ENCODE measurements around the gene MAML1. TPM values are rescaled to one million over a fixed set of nuclear protein-coding genes. Genes with fewer than 3 reads are reported as not detected.

The MAML1 gene
- total and polyA plus RNA-seq, 10 of the 15 experiments (the other 5 are each of a cell fraction or from before 2014, with no cell fraction given), result 0.42 to 23.9 (median 7.3) TPM

- Histone ChIP-seq H3K9ac (ENCODE audit: control insufficient read depth, insufficient read depth, low read length) (no peak overlapping the region), H2AFZ (ENCODE audit: control insufficient read depth, low read depth, low read length) (no peak overlapping the region), H3K4me3 (no peak overlapping the region), H3K79me2 (ENCODE audit: control insufficient read depth, insufficient read depth, low read length) (peaks cover 12% of the 10 kb centered on the region), H3K4me1 (ENCODE audit: control insufficient read depth, insufficient read depth, low read length) (peaks cover 4% of the 10 kb centered on the region), H3K27ac (ENCODE audit: control insufficient read depth, insufficient read depth) (no peak overlapping the region), H3K27me3 (replicated peaks in 1 of 2; ENCODE audit: control insufficient read depth in 2 of 2, insufficient read depth in 2 of 2, low read length in 1 of 2) (no peaks in the 10 kb centered on the region), H4K20me1 (ENCODE audit: control insufficient read depth, insufficient read depth) (peaks cover 4% of the 10 kb centered on the region; the same call in 1 of the 2 replicates), H3K9me3 (replicated peaks; ENCODE audit: control insufficient read depth, insufficient read depth, low read length) (no peaks in the 10 kb centered on the region), H3K4me2 (ENCODE audit: control insufficient read depth, insufficient read depth) (no peak overlapping the region), H3K36me3 (ENCODE audit: control insufficient read depth in 2 of 2, insufficient read depth in 2 of 2, low read length in 1 of 2) (peaks cover 20 to 27% of the 10 kb centered on the region in 2 experiments)
- 85% methylated on average over 12 of the region's 12 CpGs for WGBS (ENCODE audit: insufficient coverage, insufficient replicate concordance, low lambda C conversion rate, missing lambda C conversion rate)
- DNase-seq (ENCODE audit: low read depth, low spot score) (no peak), FAIRE-seq (no peak), ATAC-seq (no peak)
- no TSS peak for BruUV-seq (replicated peaks)
- intact Hi-C loops (cut with micrococcal nuclease; ENCODE audit: unreplicated experiment) (loop anchor here (10.0 kb wide), 1 partner anchor 208 kb away; no protein-coding TSS in a partner anchor), in situ Hi-C loops (cut with MboI) (no loop called here)
- CTCF ChIA-PET, result interaction anchor here (1.1 to 1.3 kb wide), 2 partner anchors 25 to 140 kb away, joined by 3 read pairs; no protein-coding TSS in a partner anchor
- POLR2A ChIA-PET, result interaction anchor here (0.6 to 1.1 kb wide), 4 partner anchors 27 to 222 kb away, joined by 3 to 14 read pairs (median 6); partner anchors contain the start of gene LTC4S
- RAD21 ChIA-PET (ENCODE audit: unreplicated experiment), result no interaction called here
- SMC1A ChIA-PET (ENCODE audit: uncharacterized antibody, unreplicated experiment), result interaction anchor here (0.6 to 1.2 kb wide), 3 partner anchors 10 to 140 kb away, joined by 3 to 4 read pairs (median 3); no protein-coding TSS in a partner anchor
- no peak for TF ChIP-seq TCF12 (IDR thresholded peaks at IDR 0.05; ENCODE audit: low read depth, low read length)
- TF ChIP-seq USF2 (IDR thresholded peaks at IDR 0.05; ENCODE audit: borderline replicate concordance, low read depth, low read length), result no peak
- TF ChIP-seq NFYB (IDR thresholded peaks at IDR 0.05; ENCODE audit: insufficient read depth, low read depth, low read length), result no peak
- no peak for TF ChIP-seq RFX5 (IDR thresholded peaks at IDR 0.05; ENCODE audit: low read depth, low read length)
- TF ChIP-seq ZNF592 (IDR thresholded peaks at IDR 0.05), result no peak
- no peak for TF ChIP-seq RUNX3 (IDR thresholded peaks at IDR 0.05; ENCODE audit: low read length)
- TF ChIP-seq CEBPZ (IDR thresholded peaks at IDR 0.05; ENCODE audit: low read depth, low read length), result no peak
- no peak for TF ChIP-seq MEF2B (IDR thresholded peaks at IDR 0.05; ENCODE audit: partially characterized antibody, poor library complexity, severe bottlenecking)
- TF ChIP-seq ZNF207 (IDR thresholded peaks at IDR 0.05; ENCODE audit: borderline replicate concordance), result no peak
- no peak for TF ChIP-seq PBX3 (IDR thresholded peaks at IDR 0.05; ENCODE audit: insufficient replicate concordance, low read depth, low read length)
- TF ChIP-seq USF1 (IDR thresholded peaks at IDR 0.05; ENCODE audit: borderline replicate concordance, extremely low read length, insufficient read depth, low read depth, low read length), result no peak
Measured at GRCh38 chr5:179766726-179767455, 34.3 kb downstream of the MAML1 start.
